K562 (cell line): ENCODE measurements around the gene NPC1L1. TPM values are rescaled to one million over a fixed set of nuclear protein-coding genes. Genes with fewer than 3 reads are reported as not detected.

Source experiments
- ARID2 ChIP-seq: fragments of 450-650 bp; IDR thresholded peaks from 2 replicates; pipeline ENCODE4 v1.6.1; 2017; ENCODE audit warnings: antibody characterized with exemption, mild to moderate bottlenecking
- BMI1 ChIP-seq: fragments of 150-350 bp; IDR thresholded peaks from 2 replicates; pipeline ENCODE4 v1.6.1; 2014; ENCODE audit warnings: low read length
- CAMTA2 ChIP-seq: fragments of 250-450 bp; sonication (Bioruptor Pico); conservative IDR thresholded peaks from 2 replicates; pipeline ENCODE4 v1.5.1; 2022
- CBFA2T3 ChIP-seq: fragments of 450-650 bp; IDR thresholded peaks from 2 replicates; pipeline ENCODE4 v1.6.1; 2017
- CC2D1A ChIP-seq: fragments of 450-650 bp; IDR thresholded peaks from 2 replicates; pipeline ENCODE4 v1.6.1; 2017; ENCODE audit warnings: mild to moderate bottlenecking
- CHD2 ChIP-seq: IDR thresholded peaks from 2 replicates; pipeline ENCODE4 v1.6.1; 2011; ENCODE audit warnings: low read depth, low read length
- HMG20A ChIP-seq: fragments of 450-650 bp; formaldehyde crosslinking; conservative IDR thresholded peaks from 2 replicates; pipeline ENCODE4 v1.4.0; 2020; ENCODE audit warnings: mild to moderate bottlenecking, mixed read lengths
- KAT7 ChIP-seq: sonication (generic); formaldehyde crosslinking; IDR thresholded peaks from 2 replicates; pipeline ENCODE4 v1.8.0; 2022; ENCODE audit warnings: missing genetic modification reagents, mild to moderate bottlenecking, borderline replicate concordance
- KAT8 ChIP-seq: fragments of 450-650 bp; IDR thresholded peaks from 2 replicates; pipeline ENCODE4 v1.6.1; 2016; ENCODE audit warnings: low read depth, mild to moderate bottlenecking
- KDM1A ChIP-seq, 2 experiments: fragments of 450-650 bp; IDR thresholded peaks; 2 replicates each; pipeline ENCODE4 v1.6.1; 2016; ENCODE audit warnings: mild to moderate bottlenecking in 2 of 2
- KLF16 ChIP-seq: IDR thresholded peaks from 2 replicates; pipeline ENCODE4 v1.6.1; 2016; ENCODE audit warnings: antibody characterized with exemption
- LEF1 ChIP-seq: fragments of 450-650 bp; IDR thresholded peaks from 2 replicates; pipeline ENCODE4 v1.6.1; 2016; ENCODE audit warnings: mild to moderate bottlenecking
- MTA2 ChIP-seq: fragments of 450-650 bp; IDR thresholded peaks from 2 replicates; pipeline ENCODE4 v1.6.1; 2016; ENCODE audit warnings: low read depth
- NRF1 ChIP-seq, 2 experiments: fragments of 450-650 bp; IDR thresholded peaks in 1 of 2; conservative IDR thresholded peaks in 1 of 2; 2 replicates each; pipeline ENCODE4 v1.6.1; 2014; ENCODE audit warnings: mild to moderate bottlenecking in 2 of 2
- POLR2AphosphoS2 ChIP-seq: IDR thresholded peaks from 2 replicates; pipeline ENCODE4 v1.6.1; 2012; ENCODE audit warnings: low read length, improper control_type of control experiment
- RBM22 ChIP-seq: fragments of 200-400 bp; formaldehyde crosslinking; IDR thresholded peaks from 2 replicates; pipeline ENCODE4 v1.6.1; 2018; ENCODE audit warnings: low read length, low read depth; ENCODE audit not compliant: poor library complexity, severe bottlenecking
- RFX7 ChIP-seq: fragments of 250-450 bp; sonication (Bioruptor Pico); IDR thresholded peaks from 2 replicates; pipeline ENCODE4 v1.5.1; 2021; ENCODE audit warnings: mild to moderate bottlenecking
- SAP30 ChIP-seq: fragments of 200-600 bp; sonication (generic); IDR thresholded peaks from 2 replicates; pipeline ENCODE4 v1.6.1; 2012; ENCODE audit warnings: borderline replicate concordance, low read depth, mild to moderate bottlenecking, moderate library complexity, low read length, control low read depth, inconsistent platforms; ENCODE audit not compliant: insufficient read depth, poor library complexity, severe bottlenecking
- STAG1 ChIP-seq: sonication (generic); formaldehyde crosslinking; IDR thresholded peaks from 2 replicates; pipeline ENCODE4 v1.5.0; 2020; ENCODE audit warnings: missing genetic modification reagents, borderline replicate concordance
- TEAD2 ChIP-seq: fragments of 450-650 bp; IDR thresholded peaks from 2 replicates; pipeline ENCODE4 v1.6.1; 2016; ENCODE audit warnings: missing genetic modification characterization, control low read depth, missing compliant biosample characterization
- THRAP3 ChIP-seq: fragments of 450-650 bp; IDR thresholded peaks from 2 replicates; pipeline ENCODE4 v1.6.1; 2016; ENCODE audit warnings: mild to moderate bottlenecking, inconsistent platforms, borderline replicate concordance
- ZBTB7A ChIP-seq: IDR thresholded peaks from 2 replicates; pipeline ENCODE4 v1.6.1; 2011; ENCODE audit warnings: low read depth, mild to moderate bottlenecking, low read length, moderate library complexity, borderline replicate concordance; ENCODE audit not compliant: control insufficient read depth
- ZC3H8 ChIP-seq: fragments of 450-650 bp; IDR thresholded peaks from 2 replicates; pipeline ENCODE4 v1.6.1; 2017
- ZKSCAN1 ChIP-seq: fragments of 150-350 bp; IDR thresholded peaks from 2 replicates; pipeline ENCODE4 v1.6.1; 2016; ENCODE audit warnings: low read depth, low read length
- ZKSCAN3 ChIP-seq: fragments of 250-450 bp; sonication (Bioruptor Pico); IDR thresholded peaks from 2 replicates; pipeline ENCODE4 v1.4.0; 2020
- ZNF239 ChIP-seq: fragments of 250-450 bp; sonication (Bioruptor Pico); IDR thresholded peaks from 2 replicates; pipeline ENCODE4 v1.4.0; 2020; ENCODE audit warnings: mild to moderate bottlenecking
- polyA plus RNA-seq, 8 experiments: library from polyadenylated mRNA; depleted of rRNA in 4 of 8; stranded (reverse) in 5 of 8; unstranded in 3 of 8; fragments of >200 nt; fragmentation: Nextera tagmentation in 2 of 8; fragmentation: Illumina TruSeq in 1 of 8; extraction: Ambion mirVana in 2 of 8; extraction: Trizol in 1 of 8; gene quantifications; 2 replicates each; pipeline versions ENCODE4 v1.2.1 to v1.2.3, GENCODE V29; 2011 to 2014; ENCODE audit warnings: inconsistent platforms in 1 of 8, missing spikeins in 1 of 8
- total RNA-seq, 7 experiments: library from RNA; depleted of rRNA in 6 of 7; stranded (reverse); fragments of >200 nt in 6 of 7; fragmentation: Illumina TruSeq in 2 of 7; extraction: Trizol in 2 of 7; gene quantifications; 2 replicates each; pipeline versions ENCODE4 v1.2.1 to v1.2.3, GENCODE V29; 2011 to 2021; ENCODE audit warnings: low replicate concordance in 1 of 7
- TF ChIP-seq, protein P1 (sequence below): fragments of 250-450 bp; sonication (Bioruptor Pico); IDR thresholded peaks from 2 replicates; pipeline ENCODE4 v1.8.0; 2022; ENCODE audit warnings: moderate library complexity, mild to moderate bottlenecking, inconsistent platforms
- TF ChIP-seq, protein P2 (sequence below): fragments of 450-650 bp; IDR thresholded peaks from 2 replicates; pipeline ENCODE4 v1.6.1; 2016; ENCODE audit warnings: borderline replicate concordance
- TF ChIP-seq, protein P3 (sequence below), 3 experiments: IDR thresholded peaks in 2 of 3; conservative IDR thresholded peaks in 1 of 3; 2 replicates each; pipeline ENCODE4 v1.5.1; 2011 to 2012; ENCODE audit warnings: low read length in 3 of 3, mild to moderate bottlenecking in 3 of 3, control low read depth in 2 of 3, improper control_type of control experiment in 1 of 3, inconsistent platforms in 1 of 3, low read depth in 1 of 3, mixed read lengths in 1 of 3, moderate library complexity in 1 of 3; ENCODE audit not compliant: insufficient read depth in 2 of 3

NPC1L1 gene
- total and polyA plus RNA-seq, 9 of the 15 experiments (the other 6 are each of a cell fraction or from before 2014, with no cell fraction given): 0.01 to 0.18 (median 0.07) TPM; not detected in 4

DNA sequence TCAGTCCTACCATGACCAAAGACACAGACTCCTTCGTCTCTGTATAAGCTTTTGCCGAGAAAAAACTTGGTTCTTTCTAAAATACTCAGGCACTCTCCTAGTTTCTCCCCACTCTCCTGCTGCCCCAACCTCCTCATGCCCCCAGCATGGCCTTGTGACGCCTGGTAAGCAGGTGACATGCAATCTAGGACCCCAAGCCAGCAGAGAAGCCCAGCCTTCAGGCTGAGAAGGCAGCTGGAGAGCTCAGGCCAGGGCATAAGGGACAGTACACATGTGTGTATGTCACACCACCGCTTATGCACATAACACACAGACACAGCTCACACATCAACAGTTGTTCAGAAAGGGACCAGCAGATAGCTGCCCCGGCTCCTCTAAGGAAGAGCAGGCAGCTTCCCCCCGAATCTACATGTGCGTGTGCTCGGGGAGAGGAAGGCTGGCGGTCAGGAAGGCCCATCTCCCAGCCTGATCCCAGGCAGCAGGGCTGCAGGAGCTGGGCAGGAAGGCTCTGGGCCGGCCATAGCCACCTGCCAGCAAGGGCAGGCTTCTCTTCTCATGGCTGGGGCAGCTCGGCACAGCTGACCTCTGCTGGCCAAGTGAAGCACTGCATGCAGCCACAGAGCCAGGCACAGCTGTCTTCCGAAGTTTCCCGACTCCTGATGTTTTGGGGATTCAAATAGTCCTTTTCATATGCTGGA, 24.1 kb upstream of the NPC1L1 start (continued):
- no peak for TF ChIP-seq RFX7 (CRISPR knock-in tag)
- TF ChIP-seq ZKSCAN3 (CRISPR knock-in tag): no peak
- 0 out of 2 replicates have a peak, but pooled peaks have one; percentile 15 for TF ChIP-seq CBFA2T3
- TF ChIP-seq, protein P1, sequence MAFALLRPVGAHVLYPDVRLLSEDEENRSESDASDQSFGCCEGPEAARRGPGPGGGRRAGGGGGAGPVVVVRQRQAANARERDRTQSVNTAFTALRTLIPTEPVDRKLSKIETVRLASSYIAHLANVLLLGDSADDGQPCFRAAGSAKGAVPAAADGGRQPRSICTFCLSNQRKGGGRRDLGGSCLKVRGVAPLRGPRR: no peak
- no peak for TF ChIP-seq BMI1
- TF ChIP-seq CHD2: 0 out of 2 replicates have a peak, but pooled peaks have one; percentile 23
- TF ChIP-seq ZC3H8: no peak
- no peak for TF ChIP-seq SAP30
- TF ChIP-seq, protein P2, sequence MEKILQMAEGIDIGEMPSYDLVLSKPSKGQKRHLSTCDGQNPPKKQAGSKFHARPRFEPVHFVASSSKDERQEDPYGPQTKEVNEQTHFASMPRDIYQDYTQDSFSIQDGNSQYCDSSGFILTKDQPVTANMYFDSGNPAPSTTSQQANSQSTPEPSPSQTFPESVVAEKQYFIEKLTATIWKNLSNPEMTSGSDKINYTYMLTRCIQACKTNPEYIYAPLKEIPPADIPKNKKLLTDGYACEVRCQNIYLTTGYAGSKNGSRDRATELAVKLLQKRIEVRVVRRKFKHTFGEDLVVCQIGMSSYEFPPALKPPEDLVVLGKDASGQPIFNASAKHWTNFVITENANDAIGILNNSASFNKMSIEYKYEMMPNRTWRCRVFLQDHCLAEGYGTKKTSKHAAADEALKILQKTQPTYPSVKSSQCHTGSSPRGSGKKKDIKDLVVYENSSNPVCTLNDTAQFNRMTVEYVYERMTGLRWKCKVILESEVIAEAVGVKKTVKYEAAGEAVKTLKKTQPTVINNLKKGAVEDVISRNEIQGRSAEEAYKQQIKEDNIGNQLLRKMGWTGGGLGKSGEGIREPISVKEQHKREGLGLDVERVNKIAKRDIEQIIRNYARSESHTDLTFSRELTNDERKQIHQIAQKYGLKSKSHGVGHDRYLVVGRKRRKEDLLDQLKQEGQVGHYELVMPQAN: no peak
- TF ChIP-seq ZKSCAN1: no peak
- no peak for TF ChIP-seq HMG20A (CRISPR knock-in tag)
- no peak for TF ChIP-seq LEF1
- no peak for TF ChIP-seq KLF16
- TF ChIP-seq POLR2AphosphoS2: no peak
- TF ChIP-seq STAG1 (CRISPR knock-in tag): no peak; the same call in 1 of the 2 replicates
- no peak for TF ChIP-seq KAT8
- no peak for TF ChIP-seq TEAD2 (tag)
- TF ChIP-seq CAMTA2 (CRISPR knock-in tag): no peak
- TF ChIP-seq ZBTB7A: no peak
- no peak for TF ChIP-seq CC2D1A
- no peak for TF ChIP-seq MTA2
- no peak for TF ChIP-seq NRF1 (conservative IDR thresholded peaks at IDR 0.05 in 1 of 2, IDR thresholded peaks at IDR 0.05 in 1 of 2)
- TF ChIP-seq THRAP3: no peak
- TF ChIP-seq RBM22: no peak
- no peak for TF ChIP-seq ARID2
- TF ChIP-seq ZNF239 (CRISPR knock-in tag): no peak
- no peak for TF ChIP-seq KDM1A (IDR thresholded peaks at IDR 0.05)
- TF ChIP-seq KAT7: peak; percentile 29; the same call in 1 of the 2 replicates
- TF ChIP-seq, protein P3, sequence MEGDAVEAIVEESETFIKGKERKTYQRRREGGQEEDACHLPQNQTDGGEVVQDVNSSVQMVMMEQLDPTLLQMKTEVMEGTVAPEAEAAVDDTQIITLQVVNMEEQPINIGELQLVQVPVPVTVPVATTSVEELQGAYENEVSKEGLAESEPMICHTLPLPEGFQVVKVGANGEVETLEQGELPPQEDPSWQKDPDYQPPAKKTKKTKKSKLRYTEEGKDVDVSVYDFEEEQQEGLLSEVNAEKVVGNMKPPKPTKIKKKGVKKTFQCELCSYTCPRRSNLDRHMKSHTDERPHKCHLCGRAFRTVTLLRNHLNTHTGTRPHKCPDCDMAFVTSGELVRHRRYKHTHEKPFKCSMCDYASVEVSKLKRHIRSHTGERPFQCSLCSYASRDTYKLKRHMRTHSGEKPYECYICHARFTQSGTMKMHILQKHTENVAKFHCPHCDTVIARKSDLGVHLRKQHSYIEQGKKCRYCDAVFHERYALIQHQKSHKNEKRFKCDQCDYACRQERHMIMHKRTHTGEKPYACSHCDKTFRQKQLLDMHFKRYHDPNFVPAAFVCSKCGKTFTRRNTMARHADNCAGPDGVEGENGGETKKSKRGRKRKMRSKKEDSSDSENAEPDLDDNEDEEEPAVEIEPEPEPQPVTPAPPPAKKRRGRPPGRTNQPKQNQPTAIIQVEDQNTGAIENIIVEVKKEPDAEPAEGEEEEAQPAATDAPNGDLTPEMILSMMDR (IDR thresholded peaks at IDR 0.05 in 2 of 3, conservative IDR thresholded peaks at IDR 0.05 in 1 of 3; ENCODE audit: insufficient read depth in 2 of 3, low read depth in 1 of 3, low read length in 3 of 3): peak; percentile 86 to 97 (median 91)
